ENCODE measurements around the gene EPHA3.

DNA sequence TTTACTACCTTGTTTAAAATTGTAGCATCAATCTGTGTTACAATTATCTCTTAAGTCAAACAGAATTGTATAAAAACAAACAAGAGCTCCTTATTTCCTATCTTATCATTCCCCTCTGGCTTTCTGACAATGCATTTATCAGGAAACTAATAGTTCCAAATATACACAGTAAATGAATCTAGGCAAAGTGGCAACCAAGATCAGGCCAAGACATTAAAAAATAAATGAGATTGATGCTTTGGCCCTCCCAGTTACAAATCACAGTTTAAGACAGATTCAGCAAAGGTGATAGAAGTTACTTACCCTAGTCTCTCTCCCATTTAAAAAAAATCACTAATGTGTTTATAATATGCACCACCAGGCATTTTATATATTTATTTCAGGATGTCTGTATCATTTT, 236.7 kb downstream of the EPHA3 start:
- TF ChIP-seq, protein P1, sequence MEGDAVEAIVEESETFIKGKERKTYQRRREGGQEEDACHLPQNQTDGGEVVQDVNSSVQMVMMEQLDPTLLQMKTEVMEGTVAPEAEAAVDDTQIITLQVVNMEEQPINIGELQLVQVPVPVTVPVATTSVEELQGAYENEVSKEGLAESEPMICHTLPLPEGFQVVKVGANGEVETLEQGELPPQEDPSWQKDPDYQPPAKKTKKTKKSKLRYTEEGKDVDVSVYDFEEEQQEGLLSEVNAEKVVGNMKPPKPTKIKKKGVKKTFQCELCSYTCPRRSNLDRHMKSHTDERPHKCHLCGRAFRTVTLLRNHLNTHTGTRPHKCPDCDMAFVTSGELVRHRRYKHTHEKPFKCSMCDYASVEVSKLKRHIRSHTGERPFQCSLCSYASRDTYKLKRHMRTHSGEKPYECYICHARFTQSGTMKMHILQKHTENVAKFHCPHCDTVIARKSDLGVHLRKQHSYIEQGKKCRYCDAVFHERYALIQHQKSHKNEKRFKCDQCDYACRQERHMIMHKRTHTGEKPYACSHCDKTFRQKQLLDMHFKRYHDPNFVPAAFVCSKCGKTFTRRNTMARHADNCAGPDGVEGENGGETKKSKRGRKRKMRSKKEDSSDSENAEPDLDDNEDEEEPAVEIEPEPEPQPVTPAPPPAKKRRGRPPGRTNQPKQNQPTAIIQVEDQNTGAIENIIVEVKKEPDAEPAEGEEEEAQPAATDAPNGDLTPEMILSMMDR (IDR thresholded peaks at IDR 0.05), result no peak
- TF ChIP-seq POLR2AphosphoS5 (IDR thresholded peaks at IDR 0.05), result no peak
